Pancreas (tissue), 10 donors: ENCODE measurements around the gene MMP24OS. TPM values are rescaled to one million over a fixed set of nuclear protein-coding genes. Genes with fewer than 3 reads are reported as not detected.

Experiments used
- ATAC-seq, 4 donors: fragments of 200-7000 bp; cut with Tn5 transposase; one replicate each; pipeline versions ENCODE4 v1.8.0 to v1.9.1; 2020; ENCODE audit warnings: mild to moderate bottlenecking in 4 of 4, moderate library complexity in 4 of 4
- DNase-seq, 6 donors: peaks; one replicate each; pipeline ENCODE4 v3.0.0-alpha.2; 2020
- FAIRE-seq: peaks from 2 replicates; lab custom pipeline; 2012; peaks lifted over from hg19 to GRCh38; lab: Jason Lieb, UNC
- H3K27ac ChIP-seq, 4 donors: fragments of 200-600 bp; sonication (generic); 1 replicate in 3 of 4; 2 replicates in 1 of 4; pipeline versions ENCODE4 v1.5.0 to v1.8.0; 2020
- H3K27me3 ChIP-seq, 4 donors: fragments of 200-600 bp; one replicate each; pipeline ENCODE4 v1.8.0; 2021
- H3K36me3 ChIP-seq, 3 donors: fragments of 200-600 bp; sonication (generic) in 1 of 3; one replicate each; pipeline versions ENCODE4 v1.5.0 to v1.8.0; 2020 to 2021
- H3K4me1 ChIP-seq, 3 donors: fragments of 200-600 bp; one replicate each; pipeline ENCODE4 v1.8.0; 2021
- H3K4me3 ChIP-seq, 4 donors: fragments of 200-600 bp; sonication (generic) in 2 of 4; one replicate each; pipeline versions ENCODE4 v1.5.0 to v1.8.0; 2020 to 2021
- H3K9me3 ChIP-seq, 4 donors: fragments of 200-600 bp; one replicate each; pipeline ENCODE4 v1.8.0; 2021
- CTCF ChIP-seq, 4 donors: fragments of 200-600 bp; sonication (generic) in 3 of 4; IDR thresholded peaks; one replicate each; pipeline versions ENCODE4 v1.5.0 to v1.8.0; 2021; ENCODE audit warnings: antibody characterized with exemption in 4 of 4
- WGBS, 2 donors: extraction: QIAGEN DNeasy Blood & Tissue Kit; methylation state at CpG; one replicate each; pipeline ENCODE4 v1.1.7; 2013; 5-methylcytosine and 5-hydroxymethylcytosine counted together
- intact Hi-C, 3 donors: fragments of 100-400 bp; cut with DNase I; formaldehyde crosslinking; loops; one replicate each; pipeline versions ENCODE4 v1.11.1 to v1.14.2; 2022
- polyA plus RNA-seq, 2 donors: library from polyadenylated mRNA; stranded (reverse); fragments of 200-250 nt; gene quantifications; one replicate each; pipeline ENCODE4 v1.2.3, GENCODE V29; 2013
- total RNA-seq, 6 donors: library from RNA; stranded (reverse); fragmentation: NEBNext Ultra II Directional in 4 of 6; extraction: Animal tissue kit (Norgen Biotek cat#: 25700) in 4 of 6; gene quantifications; one replicate each; pipeline versions ENCODE4 v1.2.1 to v1.2.4, GENCODE V29; 2021 to 2023
- donor health status: healthy with polysubstance abuse.
- donor health status: DM: no; HTN: no; CAD: no; lungs with moderate emphysema.
- donor health status: DM: no; HTN: no; CAD: no.
- donor health status: control.
- donor health status: control.
- donor health status: Bipolar disorder and iron deficiency.
- donor health status: DM: yes; HTN: yes; CAD: no.
- donor health status: DM: no; HTN: no; CAD: no.
- donor health status: DM: no; HTN: no; CAD: no.
- donor health status: DM: yes; HTN: yes; CAD: no.

MMP24OS gene
- total and polyA plus RNA-seq, 8 donors = 28.9 to 74.9 (median 45.8) TPM

GRCh38 chr20:35277127-35277526, 795 bp downstream of the MMP24OS start:
- Histone ChIP-seq H3K27me3 (no peaks in the 10 kb centered on the region), H3K9me3 (no peaks in the 10 kb centered on the region), H3K27ac (peak overlapping the region; percentile 90 to 98 (median 98)), H3K36me3 (peaks cover 5 to 20% (median 19%) of the 10 kb centered on the region in 3 donors), H3K4me1 (peaks cover 0 to 14% (median 6%) of the 10 kb centered on the region in 3 donors), H3K4me3 (peak overlapping the region; percentile 64 to 78 (median 74))
- TF ChIP-seq CTCF (IDR thresholded peaks at IDR 0.05) = no peak
- intact Hi-C loops = loop anchor here in 1 of 3 donors (10.0 kb wide), 1 partner anchor 432 kb away; no protein-coding TSS in a partner anchor
- DNase-seq = no peak
- FAIRE-seq = no peak
- ATAC-seq = peak in 1 of 4 donors; percentile 18
- WGBS, 2 donors = 6 to 10% methylated on average over 10 of the region's 10 CpGs

DNA sequence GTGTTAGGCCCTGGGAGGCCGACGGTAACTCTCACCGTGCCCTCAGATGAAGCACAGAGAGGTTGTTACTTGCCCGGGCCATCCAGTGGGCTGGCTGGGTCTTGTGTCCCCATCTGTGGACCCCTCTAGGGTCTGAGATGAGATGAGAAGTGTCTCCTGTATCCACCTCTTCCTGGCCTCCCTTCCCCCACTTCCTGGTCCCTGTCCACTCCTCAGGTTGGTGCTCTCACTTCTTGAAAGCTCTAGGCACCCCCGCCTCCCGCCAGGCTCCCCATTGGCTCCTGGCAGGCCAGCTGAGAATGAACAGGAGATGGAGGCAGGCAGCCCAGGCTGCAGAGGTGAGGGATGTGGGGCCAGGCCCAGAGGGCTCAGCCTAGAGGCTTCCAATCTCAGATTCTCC, 1.5 kb downstream of the MMP24OS start:
- Histone ChIP-seq H3K27ac (peak overlapping the region in 1 of 4 donors; percentile 98), H3K27me3 (no peaks in the 10 kb centered on the region), H3K4me3 (peak overlapping the region in 2 of 4 donors; percentile 64 to 78), H3K9me3 (no peaks in the 10 kb centered on the region), H3K4me1 (peaks cover 0 to 14% (median 6%) of the 10 kb centered on the region in 3 donors), H3K36me3 (peaks cover 5 to 25% (median 19%) of the 10 kb centered on the region in 3 donors)
- no peak for TF ChIP-seq CTCF (IDR thresholded peaks at IDR 0.05)
- intact Hi-C loops = loop anchor here in 1 of 3 donors (10.0 kb wide), 1 partner anchor 432 kb away; no protein-coding TSS in a partner anchor
- FAIRE-seq = no peak
- ATAC-seq = no peak
- DNase-seq = no peak
- 86 to 92% methylated on average over 6 of the region's 6 CpGs for WGBS, 2 donors

DNA sequence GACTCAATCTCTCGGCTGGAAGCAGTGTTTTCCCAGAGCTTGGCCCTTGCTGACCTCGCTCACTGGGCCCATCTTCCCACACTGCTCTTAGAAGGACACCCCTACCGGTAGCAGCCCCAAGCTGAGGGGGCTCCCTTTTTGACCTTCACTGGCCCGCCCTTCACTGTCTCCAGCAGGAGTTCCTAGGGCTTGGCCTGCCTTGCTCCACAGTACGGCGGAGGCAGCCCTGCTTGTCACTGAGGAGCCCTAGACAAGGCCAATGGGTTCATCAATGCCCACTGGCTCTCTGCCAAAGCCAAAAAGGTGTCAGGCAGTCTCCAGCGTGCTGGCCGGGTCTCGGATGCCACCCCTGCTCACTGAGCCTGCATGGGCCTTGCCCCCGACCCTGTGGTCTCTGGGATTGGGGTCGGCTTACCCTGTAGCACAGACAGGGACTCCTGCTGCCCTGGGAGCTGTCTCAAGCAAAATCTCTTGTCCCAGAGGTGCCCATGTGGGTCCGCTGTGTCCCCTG, 2.1 kb downstream of the MMP24OS start:
- ATAC-seq = no peak
- H3K4me3 ChIP-seq = no peak overlapping the region
- H3K9me3 ChIP-seq = no peaks in the 10 kb centered on the region
- WGBS, 2 donors = 75 to 81% methylated on average over 12 of the region's 12 CpGs
- peak in 1 of 6 donors; percentile 37 for DNase-seq
- H3K4me1 ChIP-seq = peaks cover 0 to 14% (median 6%) of the 10 kb centered on the region in 3 donors
- no peak for TF ChIP-seq CTCF (IDR thresholded peaks at IDR 0.05)
- intact Hi-C loops = loop anchor here in 1 of 3 donors (10.0 kb wide), 1 partner anchor 431 kb away; no protein-coding TSS in a partner anchor
- H3K27me3 ChIP-seq = no peaks in the 10 kb centered on the region
- peaks cover 5 to 31% (median 19%) of the 10 kb centered on the region in 3 donors for H3K36me3 ChIP-seq
- H3K27ac ChIP-seq = peak overlapping the region in 1 of 4 donors; percentile 98
- FAIRE-seq = no peak

DNA sequence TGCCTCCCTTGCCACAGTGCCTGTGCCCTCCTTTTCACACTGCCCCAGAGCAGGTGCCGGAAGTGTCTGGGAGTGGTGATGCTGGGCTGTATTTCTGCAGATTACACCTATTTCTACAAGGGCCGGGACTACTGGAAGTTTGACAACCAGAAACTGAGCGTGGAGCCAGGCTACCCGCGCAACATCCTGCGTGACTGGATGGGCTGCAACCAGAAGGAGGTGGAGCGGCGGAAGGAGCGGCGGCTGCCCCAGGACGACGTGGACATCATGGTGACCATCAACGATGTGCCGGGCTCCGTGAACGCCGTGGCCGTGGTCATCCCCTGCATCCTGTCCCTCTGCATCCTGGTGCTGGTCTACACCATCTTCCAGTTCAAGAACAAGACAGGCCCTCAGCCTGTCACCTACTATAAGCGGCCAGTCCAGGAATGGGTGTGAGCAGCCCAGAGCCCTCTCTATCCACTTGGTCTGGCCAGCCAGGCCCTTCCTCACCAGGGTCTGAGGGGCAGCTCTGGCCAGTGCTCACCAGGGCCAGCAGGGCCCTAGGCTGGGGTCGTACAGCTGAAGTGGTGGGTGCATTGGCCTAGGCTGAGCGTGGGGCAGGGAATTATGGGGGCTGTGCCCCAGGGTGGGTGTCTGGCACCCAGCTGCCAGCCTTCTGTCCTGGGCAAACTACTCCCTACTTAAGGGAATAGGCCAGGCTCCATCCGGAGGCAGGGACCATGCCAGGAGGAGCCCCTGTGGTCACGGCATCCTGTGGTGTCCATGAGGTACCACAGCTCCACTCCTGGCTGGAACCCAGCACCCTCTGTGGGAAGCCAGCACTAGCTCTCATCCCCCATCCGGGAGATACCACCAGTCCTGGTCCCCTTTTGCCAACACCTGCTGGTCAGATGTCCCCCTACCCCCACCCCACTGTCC, 3.5 kb downstream of the MMP24OS start:
- intact Hi-C loops = loop anchor here in 1 of 3 donors (10.0 kb wide), 1 partner anchor 430 kb away; no protein-coding TSS in a partner anchor
- Histone ChIP-seq H3K27ac (no peak overlapping the region), H3K9me3 (no peaks in the 10 kb centered on the region), H3K4me1 (peaks cover 0 to 14% (median 6%) of the 10 kb centered on the region in 3 donors), H3K4me3 (no peak overlapping the region), H3K36me3 (peaks cover 0 to 20% (median 8%) of the 10 kb centered on the region in 3 donors), H3K27me3 (no peaks in the 10 kb centered on the region)
- 90 to 92% methylated on average over 24 of the region's 24 CpGs for WGBS, 2 donors
- TF ChIP-seq CTCF (IDR thresholded peaks at IDR 0.05) = no peak
- no peak for FAIRE-seq
- no peak for ATAC-seq
- no peak for DNase-seq
